Stomach (tissue), 4 donors: ENCODE data around the gene PCLO.

Experiments used
- POLR2A ChIP-seq, 4 donors: fragments of 450-650 bp; IDR thresholded peaks; one replicate each; pipeline ENCODE4 v1.6.1; 2016; ENCODE audit warnings: antibody characterized with exemption in 4 of 4, control low read depth in 2 of 4, mild to moderate bottlenecking in 1 of 4, moderate library complexity in 1 of 4
- TF ChIP-seq, protein P1 (sequence below), 7 experiments: fragments of 450-650 bp in 4 of 7; fragments of 200-600 bp in 3 of 7; sonication (generic) in 3 of 7; IDR thresholded peaks; one replicate each; pipeline ENCODE4 v1.5.1; 2016 to 2019; ENCODE audit warnings: antibody characterized with exemption in 7 of 7, control low read depth in 2 of 7, mild to moderate bottlenecking in 1 of 7

DNA sequence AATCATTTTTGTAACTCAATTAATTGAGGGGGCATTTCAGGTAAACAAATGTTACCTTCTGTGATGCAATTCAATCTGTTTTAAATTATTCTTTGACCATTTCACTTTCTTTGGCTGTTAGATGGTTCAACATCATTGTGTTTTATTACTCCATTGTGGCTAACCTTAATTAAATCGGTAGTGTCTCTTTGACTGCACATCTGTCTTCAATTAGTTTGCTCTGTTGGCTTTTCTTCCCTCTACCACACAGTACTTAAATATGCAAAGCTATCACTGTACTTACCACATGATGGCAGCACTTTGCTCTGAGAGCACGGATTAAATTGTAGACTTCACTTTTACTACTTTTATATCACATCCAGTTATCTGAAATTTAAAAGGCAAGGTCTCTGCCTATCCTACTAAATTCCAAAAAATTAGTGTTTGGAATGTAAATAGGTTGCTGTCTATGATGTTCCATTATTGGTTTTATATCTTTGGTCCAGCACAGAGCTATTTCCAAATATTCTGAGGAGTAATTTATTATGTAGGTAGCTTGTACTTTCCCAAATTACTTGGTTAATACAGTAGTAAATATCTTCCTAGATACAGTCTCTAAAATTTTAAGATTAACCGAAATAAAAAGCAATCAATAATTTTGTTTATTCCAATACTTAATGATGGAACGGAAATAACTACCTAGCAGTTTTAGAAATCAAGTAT, 352.0 kb downstream of the PCLO start:
- TF ChIP-seq, protein P1, sequence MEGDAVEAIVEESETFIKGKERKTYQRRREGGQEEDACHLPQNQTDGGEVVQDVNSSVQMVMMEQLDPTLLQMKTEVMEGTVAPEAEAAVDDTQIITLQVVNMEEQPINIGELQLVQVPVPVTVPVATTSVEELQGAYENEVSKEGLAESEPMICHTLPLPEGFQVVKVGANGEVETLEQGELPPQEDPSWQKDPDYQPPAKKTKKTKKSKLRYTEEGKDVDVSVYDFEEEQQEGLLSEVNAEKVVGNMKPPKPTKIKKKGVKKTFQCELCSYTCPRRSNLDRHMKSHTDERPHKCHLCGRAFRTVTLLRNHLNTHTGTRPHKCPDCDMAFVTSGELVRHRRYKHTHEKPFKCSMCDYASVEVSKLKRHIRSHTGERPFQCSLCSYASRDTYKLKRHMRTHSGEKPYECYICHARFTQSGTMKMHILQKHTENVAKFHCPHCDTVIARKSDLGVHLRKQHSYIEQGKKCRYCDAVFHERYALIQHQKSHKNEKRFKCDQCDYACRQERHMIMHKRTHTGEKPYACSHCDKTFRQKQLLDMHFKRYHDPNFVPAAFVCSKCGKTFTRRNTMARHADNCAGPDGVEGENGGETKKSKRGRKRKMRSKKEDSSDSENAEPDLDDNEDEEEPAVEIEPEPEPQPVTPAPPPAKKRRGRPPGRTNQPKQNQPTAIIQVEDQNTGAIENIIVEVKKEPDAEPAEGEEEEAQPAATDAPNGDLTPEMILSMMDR (IDR thresholded peaks at IDR 0.05): peak in 4 of 7 experiments; percentile 23 to 39 (median 38)
- TF ChIP-seq POLR2A (IDR thresholded peaks at IDR 0.05): no peak
